KMS-11 (cell line): ENCODE results near the gene RGL3.

ENCODE experiments used
- H2AFZ ChIP-seq: fragments of 200-600 bp; sonication (generic); 2 replicates; pipeline ENCODE4 v1.6.1; 2016; ENCODE audit warnings: antibody characterized with exemption, mixed run types, low read depth
- H3K27ac ChIP-seq: fragments of 200-600 bp; sonication (generic); 2 replicates; pipeline ENCODE4 v1.6.1; 2016; ENCODE audit warnings: mild to moderate bottlenecking, mixed run types
- H3K27me3 ChIP-seq: fragments of 200-600 bp; sonication (generic); 2 replicates; pipeline ENCODE4 v1.6.1; 2017; ENCODE audit warnings: mild to moderate bottlenecking, low read depth, mixed run types, moderate library complexity; ENCODE audit not compliant: insufficient read depth
- H3K36me3 ChIP-seq: fragments of 200-600 bp; sonication (generic); 2 replicates; pipeline ENCODE4 v1.6.1; 2017; ENCODE audit warnings: mild to moderate bottlenecking, mixed run types; ENCODE audit not compliant: insufficient read depth
- H3K4me1 ChIP-seq: fragments of 200-600 bp; sonication (generic); 2 replicates; pipeline ENCODE4 v1.6.1; 2016; ENCODE audit warnings: mild to moderate bottlenecking, low read depth, mixed run types; ENCODE audit not compliant: poor library complexity, severe bottlenecking
- H3K4me2 ChIP-seq: fragments of 200-600 bp; sonication (generic); 2 replicates; pipeline ENCODE4 v1.7.0; 2016; ENCODE audit warnings: mild to moderate bottlenecking, mixed run types
- H3K4me3 ChIP-seq: fragments of 200-600 bp; sonication (generic); IDR thresholded peaks from 2 replicates; pipeline ENCODE4 v1.6.1; 2017; ENCODE audit warnings: low read depth, low read length, mixed read lengths; ENCODE audit not compliant: insufficient read depth
- H3K79me2 ChIP-seq: fragments of 200-600 bp; sonication (generic); 2 replicates; pipeline ENCODE4 v1.6.1; 2016; ENCODE audit warnings: low read depth, mixed run types; ENCODE audit not compliant: insufficient read depth
- H3K9ac ChIP-seq: fragments of 200-600 bp; sonication (generic); 2 replicates; pipeline ENCODE4 v1.6.1; 2016; ENCODE audit warnings: mild to moderate bottlenecking, mixed run types
- H4K20me1 ChIP-seq: fragments of 200-600 bp; sonication (generic); 2 replicates; pipeline ENCODE4 v1.6.1; 2016; ENCODE audit warnings: mild to moderate bottlenecking, mixed run types; ENCODE audit not compliant: insufficient read depth
- TF ChIP-seq, protein P1 (sequence below): fragments of 200-600 bp; sonication (generic); conservative IDR thresholded peaks from 2 replicates; pipeline ENCODE4 v1.6.1; 2017; ENCODE audit warnings: low read depth, mild to moderate bottlenecking, antibody characterized with exemption, low read length, moderate library complexity, mixed read lengths

The RGL3 gene

DNA sequence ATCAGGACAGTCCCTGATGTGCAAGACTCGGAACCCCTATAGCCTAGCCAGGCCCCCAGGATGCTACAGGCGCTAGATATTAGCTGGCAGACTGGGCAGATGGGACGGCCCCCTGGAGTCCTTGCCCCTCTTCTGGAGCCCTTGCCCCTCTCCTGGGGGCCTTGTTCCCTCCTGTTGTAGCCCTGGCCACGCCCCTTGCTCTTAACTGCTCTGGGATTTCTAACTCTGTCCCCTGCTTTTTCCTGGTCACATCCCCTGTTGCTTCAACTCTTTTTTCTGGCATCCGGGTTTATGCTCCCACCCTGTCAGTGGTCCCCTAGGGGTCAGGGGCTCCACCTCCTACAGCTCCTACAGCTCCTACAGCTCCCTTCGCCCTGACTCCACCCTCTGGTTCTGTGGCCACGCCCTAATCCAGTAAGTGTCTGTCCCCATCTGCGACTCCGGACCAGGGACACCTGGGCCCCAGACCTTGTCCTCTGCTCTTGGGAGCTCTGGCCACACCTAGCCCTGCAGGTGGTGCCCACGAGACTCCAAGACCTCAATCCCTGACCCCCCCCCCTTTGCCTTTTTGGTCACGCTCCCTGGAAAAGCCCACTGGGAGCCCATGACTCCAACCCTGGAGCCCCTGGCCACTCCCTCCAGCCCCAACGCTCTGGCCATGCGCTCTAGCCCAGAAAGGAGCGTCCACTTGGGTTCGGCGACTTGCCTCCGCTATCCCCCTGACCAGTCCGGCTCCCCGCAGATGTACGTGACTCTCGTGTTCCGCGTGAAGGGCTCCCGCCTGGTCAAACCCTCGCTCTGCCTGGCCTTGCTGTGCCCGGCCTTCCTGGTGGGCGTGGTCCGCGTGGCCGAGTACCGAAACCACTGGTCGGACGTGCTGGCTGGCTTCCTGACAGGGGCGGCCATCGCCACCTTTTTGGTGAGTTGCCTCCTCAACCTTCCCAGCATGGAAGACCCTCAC is 57.1 kb downstream of the RGL3 start:
- Histone ChIP-seq H3K9ac (no peak overlapping the region), H3K4me3 (no peak overlapping the region), H3K36me3 (no peaks in the 10 kb centered on the region), H3K27ac (no peak overlapping the region), H2AFZ (no peak overlapping the region), H3K79me2 (no peaks in the 10 kb centered on the region), H3K4me1 (no peaks in the 10 kb centered on the region), H3K27me3 (no peaks in the 10 kb centered on the region), H4K20me1 (no peaks in the 10 kb centered on the region), H3K4me2 (no peak overlapping the region)
- TF ChIP-seq, protein P1, sequence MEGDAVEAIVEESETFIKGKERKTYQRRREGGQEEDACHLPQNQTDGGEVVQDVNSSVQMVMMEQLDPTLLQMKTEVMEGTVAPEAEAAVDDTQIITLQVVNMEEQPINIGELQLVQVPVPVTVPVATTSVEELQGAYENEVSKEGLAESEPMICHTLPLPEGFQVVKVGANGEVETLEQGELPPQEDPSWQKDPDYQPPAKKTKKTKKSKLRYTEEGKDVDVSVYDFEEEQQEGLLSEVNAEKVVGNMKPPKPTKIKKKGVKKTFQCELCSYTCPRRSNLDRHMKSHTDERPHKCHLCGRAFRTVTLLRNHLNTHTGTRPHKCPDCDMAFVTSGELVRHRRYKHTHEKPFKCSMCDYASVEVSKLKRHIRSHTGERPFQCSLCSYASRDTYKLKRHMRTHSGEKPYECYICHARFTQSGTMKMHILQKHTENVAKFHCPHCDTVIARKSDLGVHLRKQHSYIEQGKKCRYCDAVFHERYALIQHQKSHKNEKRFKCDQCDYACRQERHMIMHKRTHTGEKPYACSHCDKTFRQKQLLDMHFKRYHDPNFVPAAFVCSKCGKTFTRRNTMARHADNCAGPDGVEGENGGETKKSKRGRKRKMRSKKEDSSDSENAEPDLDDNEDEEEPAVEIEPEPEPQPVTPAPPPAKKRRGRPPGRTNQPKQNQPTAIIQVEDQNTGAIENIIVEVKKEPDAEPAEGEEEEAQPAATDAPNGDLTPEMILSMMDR = no peak

DNA sequence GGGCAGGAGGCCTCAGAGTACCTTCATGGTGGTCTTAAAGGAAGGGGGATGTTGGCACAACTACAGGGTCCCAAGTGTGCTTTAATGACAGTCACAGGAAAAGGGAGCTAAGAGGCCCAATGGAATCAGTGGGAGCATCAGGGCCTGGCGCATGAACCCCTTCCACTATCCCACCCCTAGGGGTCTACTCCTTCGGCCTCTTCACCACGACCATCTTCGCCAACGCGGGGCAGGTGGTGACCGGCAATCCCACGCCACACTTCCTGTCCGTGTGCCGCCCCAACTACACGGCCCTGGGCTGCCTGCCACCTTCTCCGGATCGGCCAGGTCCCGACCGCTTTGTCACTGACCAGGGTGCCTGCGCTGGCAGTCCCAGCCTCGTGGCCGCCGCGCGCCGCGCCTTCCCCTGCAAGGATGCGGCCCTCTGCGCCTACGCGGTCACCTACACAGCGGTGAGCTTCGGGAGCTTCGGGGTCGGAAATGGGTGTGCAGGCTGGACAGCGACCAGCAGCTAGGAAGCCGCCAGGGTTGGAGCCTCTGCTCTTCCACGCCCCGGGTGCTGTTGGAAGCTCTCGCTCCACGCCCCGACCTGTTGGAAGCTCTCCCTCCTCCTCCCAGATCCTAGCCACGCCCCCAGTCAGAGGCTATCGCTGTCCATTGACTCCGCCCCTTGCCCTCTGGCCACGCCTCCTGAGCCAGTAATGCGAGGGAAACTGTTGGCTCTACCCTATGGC is 57.9 kb downstream of the RGL3 start:
- Histone ChIP-seq H3K27me3 (no peaks in the 10 kb centered on the region), H3K27ac (no peak overlapping the region), H3K4me3 (no peak overlapping the region), H2AFZ (no peak overlapping the region), H3K4me1 (no peaks in the 10 kb centered on the region), H3K79me2 (no peaks in the 10 kb centered on the region), H4K20me1 (no peaks in the 10 kb centered on the region), H3K4me2 (no peak overlapping the region), H3K9ac (no peak overlapping the region), H3K36me3 (no peaks in the 10 kb centered on the region)
- TF ChIP-seq, protein P1 = no peak

GRCh38 chr19:11359421-11359820 is 59.7 kb downstream of the RGL3 start:
- no peak overlapping the region for H3K4me2 ChIP-seq
- no peak overlapping the region for H2AFZ ChIP-seq
- H3K79me2 ChIP-seq = no peaks in the 10 kb centered on the region
- H3K4me1 ChIP-seq = peaks cover 9% of the 10 kb centered on the region
- TF ChIP-seq, protein P1 = no peak
- H3K27me3 ChIP-seq = no peaks in the 10 kb centered on the region
- H3K36me3 ChIP-seq = no peaks in the 10 kb centered on the region
- H3K4me3 ChIP-seq = no peak overlapping the region
- H4K20me1 ChIP-seq = no peaks in the 10 kb centered on the region
- H3K27ac ChIP-seq = no peak overlapping the region
- no peak overlapping the region for H3K9ac ChIP-seq

- Histone ChIP-seq H3K4me3 (no peak overlapping the region), H2AFZ (no peak overlapping the region), H3K4me1 (peaks cover 9% of the 10 kb centered on the region), H3K9ac (no peak overlapping the region), H3K79me2 (no peaks in the 10 kb centered on the region), H3K27ac (no peak overlapping the region), H3K27me3 (no peaks in the 10 kb centered on the region), H3K4me2 (no peak overlapping the region), H4K20me1 (no peaks in the 10 kb centered on the region), H3K36me3 (no peaks in the 10 kb centered on the region)
- TF ChIP-seq, protein P1 = no peak
Observed at GRCh38 chr19:11356676-11357550, 62.2 kb downstream of the RGL3 start.
